IMR-90 (cell line): Measurements from ENCODE around the gene COL8A1. TPM values are rescaled to one million over a fixed set of nuclear protein-coding genes. Genes with fewer than 3 reads are reported as not detected.

Source experiments
- ATAC-seq: fragments of 200-7000 bp; cut with Tn5 transposase; 2 replicates; pipeline ENCODE4 v1.9.1; 2020; ENCODE audit warnings: low read depth, mild to moderate bottlenecking, moderate library complexity
- BruUV-seq: library from RNA; stranded (reverse); fragments of 400-500 nt; replicated peaks from 2 replicates; lab custom pipeline; 2021; lab: Mats Ljungman, UMichigan
- CTCF ChIA-PET: fragments of 300-600 bp; formaldehyde crosslinking; extraction: SDS; loops from one replicate; lab custom pipeline; 2021; ENCODE audit warnings: antibody characterized with exemption; lab: Yijun Ruan, JAX
- POLR2A ChIA-PET: fragments of 300-600 bp; sonication (Branson Sonifier 250); formaldehyde crosslinking; loops from one replicate; lab custom pipeline; 2022; ENCODE audit warnings: antibody characterized with exemption; ENCODE audit not compliant: unreplicated experiment; lab: Charles Lee
- DNase-seq: peaks from one replicate; pipeline ENCODE4 v3.0.0; 2013
- H2AFZ ChIP-seq: replicated peaks from 2 replicates; pipeline ENCODE3; 2013; ENCODE audit warnings: low read length, mild to moderate bottlenecking; ENCODE audit not compliant: poor library complexity
- H2AK5ac ChIP-seq: 2 replicates; pipeline ENCODE4 v1.6.1; 2013; ENCODE audit warnings: low read depth, low read length, inconsistent platforms
- H2AK9ac ChIP-seq: replicated peaks from 2 replicates; pipeline ENCODE3; 2013; ENCODE audit warnings: mild to moderate bottlenecking, low read depth, low read length, moderate library complexity; ENCODE audit not compliant: poor library complexity
- H2BK120ac ChIP-seq: 2 replicates; pipeline ENCODE4 v1.6.1; 2013; ENCODE audit warnings: low read depth, low read length, inconsistent platforms
- H2BK15ac ChIP-seq: 3 replicates; pipeline ENCODE4 v1.6.1; 2013; ENCODE audit warnings: low read depth, low read length, inconsistent platforms
- H2BK20ac ChIP-seq: 2 replicates; pipeline ENCODE4 v1.6.1; 2013; ENCODE audit warnings: low read depth, mild to moderate bottlenecking, inconsistent platforms, low read length, moderate library complexity
- H2BK5ac ChIP-seq: 2 replicates; pipeline ENCODE4 v1.6.1; 2013; ENCODE audit warnings: mild to moderate bottlenecking, low read depth, low read length, inconsistent platforms; ENCODE audit not compliant: poor library complexity, severe bottlenecking
- H3K14ac ChIP-seq: replicated peaks from 2 replicates; pipeline ENCODE4 v1.6.1; 2013; ENCODE audit warnings: low read depth, low read length, inconsistent platforms
- H3K18ac ChIP-seq: 2 replicates; pipeline ENCODE4 v1.6.1; 2013; ENCODE audit warnings: low read depth, low read length, control low read depth
- H3K23ac ChIP-seq: 2 replicates; pipeline ENCODE4 v1.6.1; 2013; ENCODE audit warnings: low read depth, low read length, inconsistent platforms
- H3K27ac ChIP-seq: 2 replicates; pipeline ENCODE4 v1.5.1; 2013; ENCODE audit warnings: mild to moderate bottlenecking, control low read depth, low read length; ENCODE audit not compliant: insufficient read depth
- H3K27me3 ChIP-seq: 2 replicates; pipeline ENCODE4 v1.6.1; 2013; ENCODE audit warnings: low read length; ENCODE audit not compliant: control insufficient read depth, insufficient read depth
- H3K36me3 ChIP-seq: 2 replicates; pipeline ENCODE4 v1.6.1; 2013; ENCODE audit warnings: low read length, mixed read lengths; ENCODE audit not compliant: control insufficient read depth, insufficient read depth
- H3K4ac ChIP-seq: 2 replicates; pipeline ENCODE4 v1.6.1; 2013; ENCODE audit warnings: low read depth, low read length, inconsistent platforms
- H3K4me1 ChIP-seq: 2 replicates; pipeline ENCODE4 v1.6.1; 2013; ENCODE audit warnings: low read length, mixed read lengths; ENCODE audit not compliant: control insufficient read depth, insufficient read depth
- H3K4me2 ChIP-seq: 2 replicates; pipeline ENCODE4 v1.6.1; 2013; ENCODE audit warnings: low read depth, mild to moderate bottlenecking, control low read depth, low read length, moderate library complexity
- H3K4me3 ChIP-seq: 2 replicates; pipeline ENCODE4 v1.5.1; 2013; ENCODE audit warnings: low read depth, mild to moderate bottlenecking, control low read depth, low read length, moderate library complexity; ENCODE audit not compliant: insufficient read depth
- H3K56ac ChIP-seq: 2 replicates; pipeline ENCODE4 v1.6.1; 2013; ENCODE audit warnings: low read length, inconsistent platforms; ENCODE audit not compliant: insufficient read depth; ENCODE audit errors: extremely low read depth
- H3K79me1 ChIP-seq, 2 experiments: 2 replicates each; pipeline ENCODE4 v1.6.1; 2013; ENCODE audit warnings: low read length in 2 of 2, inconsistent platforms in 1 of 2, low read depth in 1 of 2
- H3K9ac ChIP-seq: 2 replicates; pipeline ENCODE4 v1.6.1; 2013; ENCODE audit warnings: low read depth, low read length, control low read depth
- H3K9me1 ChIP-seq: 2 replicates; pipeline ENCODE4 v1.6.1; 2013; ENCODE audit warnings: low read length, inconsistent platforms; ENCODE audit not compliant: insufficient read depth
- H3K9me3 ChIP-seq: 2 replicates; pipeline ENCODE4 v1.6.1; 2013; ENCODE audit warnings: low read length; ENCODE audit not compliant: control insufficient read depth, insufficient read depth
- H4K20me1 ChIP-seq: 2 replicates; pipeline ENCODE4 v1.6.1; 2013; ENCODE audit warnings: low read length, inconsistent platforms; ENCODE audit not compliant: insufficient read depth
- H4K5ac ChIP-seq: 2 replicates; pipeline ENCODE4 v1.6.1; 2013; ENCODE audit warnings: mild to moderate bottlenecking, low read depth, low read length, control low read depth
- H4K8ac ChIP-seq, 2 experiments: 2 replicates each; pipeline ENCODE4 v1.6.1; 2013; ENCODE audit warnings: low read depth in 2 of 2, low read length in 2 of 2, control low read depth in 1 of 2, inconsistent platforms in 1 of 2
- H4K91ac ChIP-seq: 2 replicates; pipeline ENCODE4 v1.6.1; 2013; ENCODE audit warnings: low read depth, low read length, inconsistent platforms; ENCODE audit not compliant: insufficient read depth
- BHLHE40 ChIP-seq: fragments of 150-350 bp; IDR thresholded peaks from 2 replicates; pipeline ENCODE4 v1.6.1; 2016; ENCODE audit warnings: mild to moderate bottlenecking, low read depth, low read length
- CEBPB ChIP-seq: IDR thresholded peaks from 2 replicates; pipeline ENCODE4 v1.6.1; 2012; ENCODE audit warnings: low read depth, low read length, improper control_type of control experiment
- CHD1 ChIP-seq: IDR thresholded peaks from 2 replicates; pipeline ENCODE4 v1.6.1; 2012; ENCODE audit warnings: low read depth, low read length, improper control_type of control experiment
- FOS ChIP-seq: fragments of 150-350 bp; IDR thresholded peaks from 2 replicates; pipeline ENCODE4 v1.6.1; 2016; ENCODE audit warnings: low read depth, low read length
- MAFK ChIP-seq: IDR thresholded peaks from 2 replicates; pipeline ENCODE4 v1.6.1; 2012; ENCODE audit warnings: low read depth, low read length, improper control_type of control experiment
- MAZ ChIP-seq: IDR thresholded peaks from 2 replicates; pipeline ENCODE4 v1.6.1; 2012; ENCODE audit warnings: low read depth, mild to moderate bottlenecking, low read length, improper control_type of control experiment, moderate library complexity, borderline replicate concordance
- NFE2L2 ChIP-seq: fragments of 150-350 bp; IDR thresholded peaks from 2 replicates; pipeline ENCODE4 v1.6.1; 2016; ENCODE audit warnings: low read depth, mild to moderate bottlenecking, low read length
- POLR2A ChIP-seq: IDR thresholded peaks from 2 replicates; pipeline ENCODE4 v1.6.1; 2012; ENCODE audit warnings: mild to moderate bottlenecking, low read depth, low read length
- RAD21 ChIP-seq: IDR thresholded peaks from 2 replicates; pipeline ENCODE4 v1.6.1; 2012; ENCODE audit warnings: low read length, improper control_type of control experiment
- RCOR1 ChIP-seq: IDR thresholded peaks from 2 replicates; pipeline ENCODE4 v1.6.1; 2012; ENCODE audit warnings: mild to moderate bottlenecking, low read length, improper control_type of control experiment; ENCODE audit not compliant: insufficient replicate concordance
- RFX5 ChIP-seq: IDR thresholded peaks from 2 replicates; pipeline ENCODE4 v1.8.0; 2012; ENCODE audit warnings: low read depth, mild to moderate bottlenecking, low read length, moderate library complexity
- SMC3 ChIP-seq: fragments of 150-350 bp; IDR thresholded peaks from 2 replicates; pipeline ENCODE4 v1.6.1; 2016; ENCODE audit warnings: low read depth, mild to moderate bottlenecking, antibody characterized with exemption, low read length, moderate library complexity
- WGBS, 2 experiments: methylation state at CpG; one replicate each; pipeline versions ENCODE4 v1.1.5 to v1.1.7; 2013; ENCODE audit warnings: missing lambda C conversion rate in 2 of 2; ENCODE audit not compliant: insufficient read length in 1 of 2; ENCODE audit errors: extremely low coverage in 2 of 2; 5-methylcytosine and 5-hydroxymethylcytosine counted together
- dilution Hi-C: fragments of 300-500 bp; cut with HindIII; formaldehyde crosslinking; loops from one replicate; pipeline ENCODE4 v1.14.3; 2018; ENCODE audit warnings: low sequenced_read_pairs; ENCODE audit not compliant: unreplicated experiment
- in situ Hi-C: fragments of 300-500 bp; cut with MboI; formaldehyde crosslinking; loops from 3 replicates; pipeline ENCODE4 v1.14.3; 2019; ENCODE audit warnings: low sequenced_read_pairs, inconsistent platforms, mixed read lengths
- intact Hi-C: fragments of 100-400 bp; cut with micrococcal nuclease; formaldehyde crosslinking; loops from 2 replicates; pipeline ENCODE4 v1.10.0; 2022
- polyA plus RNA-seq, 3 experiments: library from polyadenylated mRNA; depleted of rRNA; stranded (reverse); fragments of >200 nt; gene quantifications; 2 replicates each; pipeline ENCODE4 v1.2.3, GENCODE V29; 2012; ENCODE audit warnings: low replicate concordance in 1 of 3
- total RNA-seq: library from RNA; depleted of rRNA; stranded (reverse); fragments of >200 nt; gene quantifications from 2 replicates; pipeline ENCODE4 v1.2.3, GENCODE V29; 2012
- TF ChIP-seq, protein P1 (sequence below): fragments of 150-350 bp; IDR thresholded peaks from 2 replicates; pipeline ENCODE4 v1.6.1; 2017; ENCODE audit warnings: mild to moderate bottlenecking, antibody characterized with exemption, low read length, low read depth
- TF ChIP-seq, protein P2 (sequence below): fragments of 150-350 bp; IDR thresholded peaks from 2 replicates; pipeline ENCODE4 v1.6.1; 2016; ENCODE audit warnings: low read depth, mild to moderate bottlenecking, low read length, moderate library complexity, borderline replicate concordance
- TF ChIP-seq, protein P3 (sequence below): conservative IDR thresholded peaks from 2 replicates; pipeline ENCODE4 v1.5.1; 2012; ENCODE audit warnings: mild to moderate bottlenecking, low read depth, low read length, improper control_type of control experiment

Gene COL8A1
- total and polyA plus RNA-seq, 2 of the 4 experiments (the other 2 are of a cell fraction), result 119 to 151 TPM

DNA sequence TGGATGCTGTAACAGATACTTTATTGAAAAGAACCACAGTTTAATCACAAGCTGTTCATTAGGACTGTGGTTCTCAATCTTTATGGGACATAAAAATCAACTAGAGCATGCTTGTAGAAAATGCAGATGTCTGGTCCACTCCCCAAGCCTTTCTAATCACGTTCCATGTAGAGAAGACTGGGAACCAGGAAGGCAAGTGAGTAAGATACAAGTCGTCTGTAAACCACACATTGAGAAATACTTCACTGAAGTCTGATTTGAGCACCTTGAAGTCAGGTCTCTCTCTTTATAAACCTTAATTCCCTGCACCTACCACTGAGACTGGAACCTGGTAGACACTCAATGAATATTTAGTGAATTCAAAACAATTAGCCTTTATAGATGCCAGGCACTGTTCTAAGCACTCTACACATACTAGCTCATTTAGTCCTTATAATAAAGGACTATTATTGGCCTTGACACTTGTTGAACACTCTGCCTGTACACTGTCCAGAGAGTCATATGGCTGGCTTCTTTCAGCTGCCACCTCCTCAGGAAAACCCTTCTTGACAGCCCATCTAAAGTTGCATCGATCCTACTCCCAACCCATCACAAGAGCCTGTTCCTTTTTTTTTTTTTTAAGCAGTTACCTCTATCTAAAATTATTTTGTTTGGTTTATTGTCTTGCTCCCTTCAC lies 120.2 kb downstream of the COL8A1 start:
- no peak overlapping the region for H2AFZ ChIP-seq
- no TSS peak for BruUV-seq
- H3K4ac ChIP-seq, result no peak overlapping the region
- intact Hi-C loops (loop anchor here (10.0 kb wide), 2 partner anchors 344 to 434 kb away; no protein-coding TSS in a partner anchor), dilution Hi-C loops (loop anchor here (25.0 kb wide), 1 partner anchor 746 kb away; no protein-coding TSS in a partner anchor), in situ Hi-C loops (loop anchor here (10.0 to 25.0 kb wide), 4 partner anchors 264 to 1146 kb away; no protein-coding TSS in a partner anchor)
- no peaks in the 10 kb centered on the region for H3K9me3 ChIP-seq
- peaks cover 4 to 10% of the 10 kb centered on the region in 2 experiments; a peak in 2 of 4 replicates for H3K79me1 ChIP-seq
- H3K18ac ChIP-seq, result no peak overlapping the region
- H2AK9ac ChIP-seq, result no peak overlapping the region
- H3K14ac ChIP-seq, result no peak overlapping the region
- DNase-seq, result no peak
- no peak overlapping the region for H2BK20ac ChIP-seq
- no peak overlapping the region for H2BK5ac ChIP-seq
- H4K20me1 ChIP-seq, result no peaks in the 10 kb centered on the region
- no peak overlapping the region for H4K91ac ChIP-seq
- H3K4me1 ChIP-seq, result peaks cover 4% of the 10 kb centered on the region
- CTCF ChIA-PET, result interaction anchor here (1.4 kb wide), 1 partner anchor 11 kb away, joined by 3 read pairs; no protein-coding TSS in a partner anchor
- H3K56ac ChIP-seq, result no peak overlapping the region
- no peak overlapping the region for H3K4me3 ChIP-seq
- H3K9ac ChIP-seq, result no peak overlapping the region
- H3K9me1 ChIP-seq, result no peaks in the 10 kb centered on the region; the same call in 1 of the 2 replicates
- H3K23ac ChIP-seq, result no peak overlapping the region
- no peak overlapping the region for H2BK120ac ChIP-seq
- no peak overlapping the region for H4K5ac ChIP-seq
- no peak overlapping the region for H2BK15ac ChIP-seq
- POLR2A ChIA-PET, result no interaction called here
- no peaks in the 10 kb centered on the region; the same call in 1 of the 2 replicates for H3K36me3 ChIP-seq
- no peaks in the 10 kb centered on the region for H3K27me3 ChIP-seq
- WGBS, 2 experiments, result no CpG with 5 or more reads among the region's 3 CpGs
- no peak overlapping the region for H2AK5ac ChIP-seq
- H3K4me2 ChIP-seq, result no peak overlapping the region
- no peak for ATAC-seq
- H3K27ac ChIP-seq, result no peak overlapping the region
- H4K8ac ChIP-seq, result no peak overlapping the region
- TF ChIP-seq SMC3 (no peak), RFX5 (no peak), CHD1 (no peak), NFE2L2 (no peak), MAFK (no peak), POLR2A (no peak), FOS (no peak), CEBPB (no peak), MAZ (no peak), RCOR1 (no peak), BHLHE40 (no peak), RAD21 (no peak)
- TF ChIP-seq, protein P1, sequence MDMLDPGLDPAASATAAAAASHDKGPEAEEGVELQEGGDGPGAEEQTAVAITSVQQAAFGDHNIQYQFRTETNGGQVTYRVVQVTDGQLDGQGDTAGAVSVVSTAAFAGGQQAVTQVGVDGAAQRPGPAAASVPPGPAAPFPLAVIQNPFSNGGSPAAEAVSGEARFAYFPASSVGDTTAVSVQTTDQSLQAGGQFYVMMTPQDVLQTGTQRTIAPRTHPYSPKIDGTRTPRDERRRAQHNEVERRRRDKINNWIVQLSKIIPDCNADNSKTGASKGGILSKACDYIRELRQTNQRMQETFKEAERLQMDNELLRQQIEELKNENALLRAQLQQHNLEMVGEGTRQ, result no peak
- TF ChIP-seq, protein P2, sequence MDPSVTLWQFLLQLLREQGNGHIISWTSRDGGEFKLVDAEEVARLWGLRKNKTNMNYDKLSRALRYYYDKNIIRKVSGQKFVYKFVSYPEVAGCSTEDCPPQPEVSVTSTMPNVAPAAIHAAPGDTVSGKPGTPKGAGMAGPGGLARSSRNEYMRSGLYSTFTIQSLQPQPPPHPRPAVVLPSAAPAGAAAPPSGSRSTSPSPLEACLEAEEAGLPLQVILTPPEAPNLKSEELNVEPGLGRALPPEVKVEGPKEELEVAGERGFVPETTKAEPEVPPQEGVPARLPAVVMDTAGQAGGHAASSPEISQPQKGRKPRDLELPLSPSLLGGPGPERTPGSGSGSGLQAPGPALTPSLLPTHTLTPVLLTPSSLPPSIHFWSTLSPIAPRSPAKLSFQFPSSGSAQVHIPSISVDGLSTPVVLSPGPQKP, result no peak
- TF ChIP-seq, protein P3, sequence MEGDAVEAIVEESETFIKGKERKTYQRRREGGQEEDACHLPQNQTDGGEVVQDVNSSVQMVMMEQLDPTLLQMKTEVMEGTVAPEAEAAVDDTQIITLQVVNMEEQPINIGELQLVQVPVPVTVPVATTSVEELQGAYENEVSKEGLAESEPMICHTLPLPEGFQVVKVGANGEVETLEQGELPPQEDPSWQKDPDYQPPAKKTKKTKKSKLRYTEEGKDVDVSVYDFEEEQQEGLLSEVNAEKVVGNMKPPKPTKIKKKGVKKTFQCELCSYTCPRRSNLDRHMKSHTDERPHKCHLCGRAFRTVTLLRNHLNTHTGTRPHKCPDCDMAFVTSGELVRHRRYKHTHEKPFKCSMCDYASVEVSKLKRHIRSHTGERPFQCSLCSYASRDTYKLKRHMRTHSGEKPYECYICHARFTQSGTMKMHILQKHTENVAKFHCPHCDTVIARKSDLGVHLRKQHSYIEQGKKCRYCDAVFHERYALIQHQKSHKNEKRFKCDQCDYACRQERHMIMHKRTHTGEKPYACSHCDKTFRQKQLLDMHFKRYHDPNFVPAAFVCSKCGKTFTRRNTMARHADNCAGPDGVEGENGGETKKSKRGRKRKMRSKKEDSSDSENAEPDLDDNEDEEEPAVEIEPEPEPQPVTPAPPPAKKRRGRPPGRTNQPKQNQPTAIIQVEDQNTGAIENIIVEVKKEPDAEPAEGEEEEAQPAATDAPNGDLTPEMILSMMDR, result no peak
